Breast epithelium (tissue), 3 donors: Measurements from ENCODE around the gene POMGNT1.

ENCODE experiments used
- CTCF ChIP-seq, 3 donors: fragments of 450-650 bp; IDR thresholded peaks; one replicate each; pipeline ENCODE4 v1.5.1; 2016 to 2017; ENCODE audit warnings: antibody characterized with exemption in 3 of 3, mild to moderate bottlenecking in 3 of 3, moderate library complexity in 3 of 3
- POLR2A ChIP-seq: fragments of 450-650 bp; IDR thresholded peaks from one replicate; pipeline ENCODE4 v1.6.1; 2016; ENCODE audit warnings: antibody characterized with exemption, mild to moderate bottlenecking, moderate library complexity
- POLR2AphosphoS5 ChIP-seq, 3 donors: sonication (generic); formaldehyde crosslinking; IDR thresholded peaks; one replicate each; pipeline ENCODE4 v1.6.1; 2017; ENCODE audit warnings: antibody characterized with exemption in 3 of 3

- TF ChIP-seq CTCF (IDR thresholded peaks at IDR 0.05) (no peak), POLR2AphosphoS5 (IDR thresholded peaks at IDR 0.05) (no peak), POLR2A (no peak)
These were observed 38.6 kb upstream of the POMGNT1 start for GRCh38 chr1:46236882-46237281.
